Activated CD4-positive, CD25-positive, alpha-beta regulatory T cell treated with anti-CD3 and anti-CD28 coated beads, Interleukin-2, amount 50 U/mL, for 72 hours (primary cell): ENCODE data around the gene CNOT1.
A peak's percentile ranks its signal among the peaks of the same experiment; 100 is the strongest.
"Not testable (repeated sequence)": the region's sequence is repeated elsewhere in the genome, so short reads cannot be mapped to it uniquely, and the experiment has no call there.

Experiments
- DNase-seq: peaks from one replicate; pipeline ENCODE4 v3.0.0; 2021

Gene CNOT1

GRCh38 chr16:58629733-58630640 lies at the start of gene CNOT1:
CNOT1 (minus strand) TSS chr16:58629826; CDS start chr16:58599337, 30,489 bp downstream.
- DNase-seq = peak; percentile 96

DNA sequence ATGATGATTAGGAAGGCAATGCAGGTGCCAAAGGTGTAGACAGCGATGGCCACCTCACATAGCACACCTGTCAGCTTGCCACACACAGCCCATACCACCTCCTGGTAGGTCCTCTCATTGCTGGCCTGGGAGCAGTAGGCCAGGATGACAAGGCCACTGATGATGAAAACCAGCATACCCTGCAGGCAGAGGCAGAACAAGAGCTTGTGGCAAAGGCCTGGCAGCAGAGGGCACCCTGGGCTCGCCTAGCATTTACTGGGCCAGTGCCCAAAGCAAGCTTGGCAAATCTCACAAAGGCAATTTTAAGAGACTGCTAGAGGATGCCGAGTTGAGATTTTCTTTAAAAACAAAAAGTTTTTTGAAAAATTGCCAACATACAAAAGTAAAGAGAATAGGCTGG lies 49.1 kb upstream of the CNOT1 start:
- DNase-seq = no peak

GRCh38 chr16:58678269-58678668 lies 48.6 kb upstream of the CNOT1 start:
- DNase-seq = no peak

DNA sequence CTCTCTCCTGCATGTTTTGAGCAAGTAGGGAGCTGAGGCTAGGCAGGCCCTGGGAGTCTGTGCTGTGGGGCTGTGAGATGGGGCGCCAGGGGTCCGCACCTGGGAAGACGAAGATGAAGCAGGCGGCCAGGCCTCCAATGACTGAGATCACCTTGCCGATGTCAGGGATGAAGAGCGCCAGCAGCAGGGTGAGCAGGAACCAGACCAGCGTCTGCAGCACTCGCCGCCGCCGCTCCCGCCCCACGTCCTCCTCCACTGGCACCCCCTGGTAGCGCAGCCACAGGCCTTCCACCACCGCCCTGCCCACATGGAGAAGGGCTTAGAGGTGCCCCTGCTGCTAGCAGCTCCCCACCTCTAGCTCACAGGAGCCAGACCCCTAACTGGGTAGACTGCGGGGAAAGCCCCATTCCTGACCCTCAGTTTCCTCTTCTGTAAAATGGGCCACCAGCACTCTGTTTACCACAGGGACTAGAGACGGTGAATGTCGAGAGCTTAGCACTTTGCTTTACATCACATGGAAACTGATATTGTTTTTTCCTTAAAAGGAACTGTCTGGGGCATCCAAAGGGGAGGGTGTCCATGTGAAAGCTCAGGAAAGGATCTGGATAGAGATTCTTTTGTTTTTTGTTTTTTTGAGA lies 41.4 kb upstream of the CNOT1 start:
- no peak for DNase-seq

- no peak for DNase-seq
These were observed 40.6 kb upstream of the CNOT1 start for GRCh38 chr16:58670177-58670576.

GRCh38 chr16:58665200-58665599 lies 35.6 kb upstream of the CNOT1 start:
- DNase-seq = no peak

DNA sequence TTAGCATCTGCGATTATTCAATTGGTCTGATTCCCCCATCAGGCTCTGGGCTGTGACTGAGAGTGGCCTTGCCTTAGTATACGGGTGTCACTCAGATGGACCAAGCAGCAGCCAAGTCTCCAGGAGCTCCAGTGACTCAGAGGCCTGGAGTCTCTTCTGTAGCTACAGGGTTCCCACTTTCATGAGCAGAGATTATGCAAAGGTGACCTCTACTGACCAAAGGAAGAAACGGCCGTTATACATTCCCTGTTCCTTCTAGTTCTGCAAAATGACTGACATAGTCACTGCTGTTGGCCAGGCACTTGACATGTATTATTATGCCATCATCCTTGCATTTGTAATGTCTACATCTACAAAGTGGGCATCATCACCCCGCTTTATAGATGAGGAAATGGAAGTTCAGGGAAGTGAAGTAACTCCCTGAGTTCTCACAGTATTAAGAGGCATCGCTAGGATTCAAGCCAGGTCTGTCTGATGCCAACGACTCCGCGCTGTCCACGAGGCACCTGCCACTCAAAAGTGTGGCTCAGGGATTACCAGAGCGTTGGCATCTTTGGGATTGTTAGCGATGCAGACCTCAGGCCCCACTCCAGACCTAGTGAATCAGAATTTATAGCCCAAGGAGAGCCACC lies 31.7 kb upstream of the CNOT1 start:
- DNase-seq = no peak

GRCh38 chr16:58659911-58660310 lies 30.3 kb upstream of the CNOT1 start:
- not testable (repeated sequence) for DNase-seq

- no peak for DNase-seq
These were observed 29.2 kb upstream of the CNOT1 start for GRCh38 chr16:58658796-58659211.

DNA sequence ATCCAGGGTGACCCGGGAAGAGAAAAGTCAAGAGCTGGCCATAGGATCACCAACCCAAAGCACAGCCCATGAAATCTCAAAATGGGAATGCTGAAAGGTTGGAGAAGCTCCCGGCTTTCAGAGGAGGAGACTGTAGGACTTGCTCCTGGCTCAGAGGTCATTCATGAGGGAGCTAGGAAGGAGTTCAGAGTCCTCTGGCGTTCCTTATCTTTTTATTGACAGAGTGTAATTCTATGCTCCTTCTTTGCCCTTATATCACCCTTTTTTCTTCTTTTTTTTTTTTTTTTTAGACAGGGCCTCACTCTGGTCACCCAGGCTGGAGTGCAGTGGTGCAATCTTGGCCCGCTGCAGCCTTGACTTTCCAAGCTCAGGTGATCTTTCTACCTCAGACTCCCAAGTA lies 27.3 kb upstream of the CNOT1 start:
- no peak for DNase-seq

- DNase-seq = no peak
These were observed 25.6 kb upstream of the CNOT1 start for GRCh38 chr16:58655215-58655596.

DNA sequence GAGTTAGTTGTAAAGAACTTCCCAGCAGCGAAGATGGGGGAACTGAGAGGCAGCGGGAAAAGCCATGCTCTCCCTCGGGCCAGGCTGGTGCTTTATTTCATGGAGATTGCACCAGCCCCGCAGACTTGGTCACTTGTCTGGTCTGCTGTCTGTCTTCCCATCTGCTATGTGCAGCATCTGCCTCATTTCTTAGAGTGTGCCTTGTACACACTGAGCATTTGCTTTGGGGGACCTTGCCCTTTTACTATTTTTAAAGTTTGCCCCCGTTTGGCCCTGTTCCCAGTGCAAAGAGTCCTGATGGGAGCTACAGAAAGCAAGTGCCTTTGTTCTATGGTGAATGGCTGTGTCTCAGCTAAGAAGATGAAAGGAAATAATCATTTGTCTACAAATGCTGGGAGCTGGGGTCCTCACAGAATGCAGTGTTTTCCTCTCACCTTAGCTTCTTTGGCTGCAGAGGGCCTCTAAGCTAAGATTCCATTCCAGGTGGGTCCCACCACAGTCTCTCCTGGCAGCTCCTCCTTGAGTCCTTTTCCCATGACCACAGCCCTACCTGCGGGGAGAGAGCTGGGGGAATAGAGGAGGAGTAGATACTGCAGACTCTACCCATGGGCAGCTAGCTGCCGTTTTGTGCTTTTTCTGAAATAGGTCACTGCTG lies 25.1 kb upstream of the CNOT1 start:
- no peak for DNase-seq

- no peak for DNase-seq
These were observed 23.1 kb upstream of the CNOT1 start for GRCh38 chr16:58652741-58653140.

GRCh38 chr16:58651965-58652348 lies 22.3 kb upstream of the CNOT1 start:
- no peak for DNase-seq

DNA sequence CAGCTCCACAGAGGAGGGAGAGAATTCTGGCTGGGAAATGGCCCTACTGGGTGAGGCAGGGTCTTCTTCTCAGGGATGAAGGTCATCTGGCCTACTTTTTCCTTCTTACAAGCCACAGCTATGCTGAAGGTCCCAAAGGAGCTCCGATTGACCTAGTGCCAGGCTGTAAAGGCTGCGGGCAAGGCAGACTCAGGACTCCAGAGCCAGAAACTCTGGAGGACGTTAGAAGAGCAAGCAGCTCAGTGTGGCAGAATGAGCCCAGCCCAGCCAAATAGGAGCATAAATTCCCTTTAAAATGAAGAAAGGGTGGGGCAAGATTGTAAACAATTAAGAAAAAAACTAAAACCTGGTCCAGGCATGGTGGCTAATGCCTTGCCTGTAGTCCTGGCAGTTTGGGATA lies 20.1 kb upstream of the CNOT1 start:
- DNase-seq = no peak

DNA sequence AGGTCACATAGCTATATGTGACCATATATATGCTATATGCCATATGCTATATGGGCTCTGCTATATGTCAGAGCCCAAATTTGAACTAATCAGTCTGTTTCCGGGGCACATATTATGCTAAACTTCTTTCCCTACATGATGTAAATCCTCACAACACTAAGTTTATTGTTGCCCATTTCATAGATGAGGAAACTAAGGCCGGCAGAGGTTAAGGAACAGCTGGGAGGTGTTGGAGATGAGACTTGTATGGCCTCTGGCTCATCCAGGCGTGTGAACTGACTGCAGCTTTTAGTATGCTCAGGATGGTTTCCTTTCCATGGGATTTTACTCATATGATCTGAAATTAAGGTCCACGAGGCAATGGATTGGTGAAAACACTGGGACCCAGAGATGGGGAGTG lies 17.5 kb upstream of the CNOT1 start:
- DNase-seq = no peak

GRCh38 chr16:58644765-58645487 lies 15.3 kb upstream of the CNOT1 start:
- no peak for DNase-seq

GRCh38 chr16:58644108-58644507 lies 14.5 kb upstream of the CNOT1 start:
- DNase-seq = no peak

DNA sequence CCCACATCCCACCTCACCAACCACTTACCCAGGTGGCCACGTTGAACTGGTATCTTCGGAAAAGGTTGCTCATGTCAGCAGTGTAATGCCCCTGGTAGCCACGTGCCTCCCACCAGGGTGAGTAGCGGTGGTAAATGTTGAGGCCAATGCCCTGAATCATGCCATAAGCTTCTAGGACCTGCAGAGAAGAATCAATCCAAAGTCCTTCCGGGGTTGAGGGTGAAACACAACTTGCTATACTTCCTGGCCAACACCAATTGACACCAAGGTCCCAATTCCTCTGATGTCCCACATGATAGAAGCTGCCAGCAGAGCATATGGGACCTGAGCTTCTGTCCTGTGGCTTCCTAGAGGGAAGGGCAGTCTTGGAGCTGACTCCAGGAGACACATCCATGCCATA lies 11.3 kb upstream of the CNOT1 start:
- no peak for DNase-seq

- DNase-seq = no peak
These were observed 10.2 kb upstream of the CNOT1 start for GRCh38 chr16:58639836-58640235.

DNA sequence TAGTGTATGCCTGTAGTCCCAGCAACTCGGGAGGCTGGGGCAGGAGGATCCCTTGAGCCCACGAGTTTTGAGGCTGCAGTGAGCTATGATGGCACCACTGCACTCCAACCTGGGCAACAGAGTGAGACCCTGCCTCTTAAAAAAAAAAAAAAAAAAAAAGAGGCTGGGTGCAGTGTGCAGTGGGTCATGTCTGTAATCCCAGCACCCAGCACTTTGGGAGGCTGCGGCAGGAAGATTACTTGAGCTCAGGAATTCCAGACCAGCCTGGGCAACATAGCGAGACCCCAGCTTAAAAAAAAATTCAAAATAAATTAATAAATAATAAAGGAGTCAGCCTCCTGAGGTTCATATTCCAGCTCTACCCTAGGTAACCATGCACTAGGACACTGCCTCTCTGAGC lies 9.6 kb upstream of the CNOT1 start:
- no peak for DNase-seq

- no peak for DNase-seq
These were observed 8.8 kb upstream of the CNOT1 start for GRCh38 chr16:58638148-58639036.
